GM19239 (cell line): ENCODE data around the gene SEPTIN3.
A peak's percentile ranks its signal among the peaks of the same experiment; 100 is the strongest.

Experiments used
- DNase-seq: peaks from one replicate; pipeline ENCODE4 v3.0.0; 2011; ENCODE audit warnings: low spot score; ENCODE audit not compliant: insufficient read length
- FAIRE-seq: peaks from 2 replicates; lab custom pipeline; 2011; peaks lifted over from hg19 to GRCh38; lab: Jason Lieb, UNC

The SEPTIN3 gene

DNA sequence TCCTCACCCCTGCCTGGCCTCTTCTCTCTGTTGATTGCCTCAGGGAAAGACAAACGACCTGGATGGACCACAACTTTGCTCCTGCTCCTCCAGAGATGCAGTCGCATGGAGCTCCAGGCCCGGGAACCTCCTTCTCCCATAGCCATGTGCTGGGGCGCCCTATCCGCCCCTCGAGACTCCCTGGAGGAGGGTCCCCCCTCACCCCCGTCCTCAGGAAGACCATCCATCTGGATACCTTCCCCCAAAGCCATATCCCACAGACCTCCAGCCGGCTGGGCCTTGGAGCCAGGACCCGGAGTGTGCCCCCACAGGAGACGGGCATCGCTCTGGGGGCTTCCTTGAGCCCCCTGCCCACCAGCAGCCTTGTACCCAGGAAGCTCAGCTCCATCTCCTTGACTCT is 2.2 kb downstream of the SEPTIN3 start:
- DNase-seq (no peak), FAIRE-seq (no peak)

DNA sequence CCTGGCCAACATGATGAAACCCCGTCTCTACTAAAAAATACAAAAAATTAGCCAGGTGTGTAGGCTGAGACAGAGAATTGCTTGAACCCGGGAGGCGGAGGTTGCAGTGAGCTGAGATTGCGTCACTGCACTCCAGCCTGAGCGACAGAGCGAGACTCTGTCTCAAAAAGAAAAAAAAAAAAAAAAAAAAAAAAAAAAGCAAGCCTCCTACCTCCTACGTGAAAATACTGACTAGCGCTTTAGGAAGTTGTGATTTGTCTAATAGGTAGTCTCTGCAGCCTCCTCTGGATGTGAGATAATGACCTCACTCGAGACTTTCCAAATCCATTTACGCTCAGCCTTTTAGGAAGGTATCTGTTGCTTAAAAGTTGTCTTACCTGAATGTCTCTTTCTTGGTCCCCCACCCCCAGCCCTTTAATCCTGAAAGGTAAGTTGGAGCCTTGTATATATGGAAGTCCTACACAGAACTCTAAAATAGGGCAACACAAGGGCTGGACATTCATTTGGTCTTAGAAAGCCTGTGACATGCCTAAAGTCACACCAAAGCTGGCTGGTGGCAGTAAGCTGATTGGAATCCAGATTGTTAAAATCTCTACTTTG is 5.5 kb downstream of the SEPTIN3 start:
- DNase-seq (no peak), FAIRE-seq (no peak)

DNA sequence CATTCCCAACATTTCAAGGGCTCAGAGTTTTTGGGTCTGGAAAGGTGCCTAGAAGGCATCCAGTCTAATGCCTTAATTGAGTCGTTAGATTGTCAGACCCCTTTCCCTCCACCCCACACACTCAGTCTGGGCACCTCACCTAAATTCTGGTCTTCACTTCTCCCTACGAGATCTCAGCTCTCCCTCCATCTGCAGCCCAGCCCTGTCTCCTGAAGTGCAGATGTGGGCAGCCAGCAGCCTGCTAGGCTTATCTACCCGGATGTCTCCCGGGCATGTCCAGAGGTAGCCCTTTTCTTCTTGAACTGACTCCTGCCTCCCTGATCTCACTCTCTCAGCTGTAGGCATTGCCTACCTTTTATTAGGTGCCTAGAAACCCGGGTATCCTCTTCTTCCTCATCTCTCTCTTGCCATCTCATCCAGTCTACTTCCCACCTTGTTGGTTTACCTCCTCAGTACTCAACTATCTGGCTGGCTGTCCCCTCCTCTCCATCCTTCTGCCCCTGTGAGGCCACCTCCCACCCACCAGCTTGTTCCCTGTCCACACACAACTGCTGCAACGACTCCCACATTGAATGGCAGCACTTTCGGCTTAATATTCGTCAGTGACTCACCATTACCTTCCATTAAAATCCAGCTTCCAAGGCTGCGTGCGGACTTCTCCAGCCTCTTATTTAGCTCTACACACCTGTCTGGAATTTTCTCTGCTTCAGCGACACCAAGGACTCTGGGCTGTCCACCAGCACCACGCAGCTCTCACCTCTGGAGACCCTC is 6.2 kb downstream of the SEPTIN3 start:
- FAIRE-seq: no peak
- no peak for DNase-seq

DNA sequence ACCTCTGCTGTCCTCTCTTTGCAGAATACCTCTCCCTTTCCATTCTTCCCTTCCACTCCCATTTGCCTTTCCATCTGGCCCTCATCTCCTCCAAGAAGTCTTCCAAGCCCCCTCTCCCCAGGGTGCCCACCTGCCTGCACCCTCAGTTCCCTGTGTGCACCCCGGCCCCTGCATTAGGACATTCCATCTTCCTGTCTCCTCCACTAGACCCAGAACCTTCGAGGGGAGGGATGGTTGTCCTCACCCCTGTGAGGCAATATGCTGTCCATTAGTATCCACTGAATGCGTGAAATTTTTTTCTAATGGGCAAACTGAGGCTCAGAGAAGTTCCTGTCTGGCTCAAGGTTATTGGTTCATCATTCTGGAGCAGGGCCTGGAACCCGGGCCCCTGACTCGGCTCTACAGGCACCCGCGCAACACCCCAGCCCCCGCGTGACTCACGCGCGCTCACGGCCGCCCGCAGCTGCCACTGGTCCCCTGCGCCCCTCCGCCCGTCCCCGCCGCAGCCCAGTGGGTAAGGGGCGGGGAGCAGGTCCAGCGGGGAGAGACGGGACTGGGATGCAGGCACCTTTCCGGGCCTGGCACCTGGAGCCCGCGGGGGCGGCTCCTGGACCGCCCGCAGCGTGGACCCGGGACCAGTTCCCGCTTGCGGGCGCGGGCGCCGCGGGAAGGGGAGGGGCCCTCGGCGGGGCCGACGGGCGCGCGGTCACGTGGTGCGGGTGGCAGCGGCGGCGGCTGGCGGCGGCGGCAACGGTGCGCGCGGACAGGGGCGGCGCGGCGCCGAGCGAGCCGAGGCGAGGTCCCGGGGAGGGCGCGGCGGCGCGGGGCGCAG is 7.0 kb downstream of the SEPTIN3 start:
- FAIRE-seq: no peak
- peak; percentile 52 for DNase-seq

DNA sequence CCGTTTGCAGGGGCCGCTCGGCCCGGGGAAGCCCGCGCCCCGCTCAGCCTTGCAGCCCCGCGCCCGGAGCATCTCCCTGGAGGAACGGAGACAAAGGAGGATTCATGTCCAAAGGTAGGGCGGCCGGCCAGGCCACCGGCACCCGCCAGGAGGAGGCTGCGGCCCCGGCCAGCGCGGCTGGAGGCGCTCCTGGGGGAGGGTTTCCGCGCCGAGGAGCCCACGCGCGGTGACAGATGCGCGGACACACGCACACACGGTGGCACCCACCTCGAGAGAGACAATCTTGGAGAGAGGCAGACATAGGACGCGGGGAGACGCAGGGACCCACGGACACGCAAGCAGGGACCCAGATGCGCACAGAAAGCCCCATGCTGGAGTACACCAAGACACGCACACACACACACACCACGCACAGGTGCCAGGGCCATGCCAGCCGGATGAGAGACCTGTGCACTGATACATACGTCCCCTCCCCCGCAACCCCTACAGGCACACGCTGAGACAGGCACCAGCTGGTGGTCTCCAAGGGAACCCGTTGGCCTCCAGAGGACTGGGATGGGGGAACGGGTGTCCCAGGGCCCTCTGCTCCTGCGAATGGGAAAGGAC is 7.8 kb downstream of the SEPTIN3 start:
- DNase-seq: no peak

DNA sequence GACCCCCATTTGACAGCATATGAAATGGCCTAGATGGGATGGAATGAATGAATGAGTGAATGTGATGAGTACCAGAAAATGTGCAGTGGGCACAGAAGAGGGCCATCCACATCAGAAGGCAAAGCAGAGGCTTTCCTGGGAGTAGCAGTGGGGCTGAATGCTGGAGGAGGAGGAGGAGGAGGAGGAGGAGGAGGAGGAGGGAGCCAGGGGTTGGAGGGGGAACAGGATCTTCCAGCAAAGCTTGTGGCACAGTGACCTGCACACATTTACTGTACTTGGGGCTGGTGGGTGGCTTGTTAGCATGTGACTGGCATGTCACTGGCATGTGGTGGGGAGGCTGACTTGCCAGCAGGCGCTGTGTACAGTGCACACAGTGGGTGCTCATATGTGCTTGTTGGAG is 9.5 kb downstream of the SEPTIN3 start:
- DNase-seq (no peak), FAIRE-seq (no peak)

More for the DNA sequence above, 7.8 kb downstream of the SEPTIN3 start:
- no peak for FAIRE-seq

DNA sequence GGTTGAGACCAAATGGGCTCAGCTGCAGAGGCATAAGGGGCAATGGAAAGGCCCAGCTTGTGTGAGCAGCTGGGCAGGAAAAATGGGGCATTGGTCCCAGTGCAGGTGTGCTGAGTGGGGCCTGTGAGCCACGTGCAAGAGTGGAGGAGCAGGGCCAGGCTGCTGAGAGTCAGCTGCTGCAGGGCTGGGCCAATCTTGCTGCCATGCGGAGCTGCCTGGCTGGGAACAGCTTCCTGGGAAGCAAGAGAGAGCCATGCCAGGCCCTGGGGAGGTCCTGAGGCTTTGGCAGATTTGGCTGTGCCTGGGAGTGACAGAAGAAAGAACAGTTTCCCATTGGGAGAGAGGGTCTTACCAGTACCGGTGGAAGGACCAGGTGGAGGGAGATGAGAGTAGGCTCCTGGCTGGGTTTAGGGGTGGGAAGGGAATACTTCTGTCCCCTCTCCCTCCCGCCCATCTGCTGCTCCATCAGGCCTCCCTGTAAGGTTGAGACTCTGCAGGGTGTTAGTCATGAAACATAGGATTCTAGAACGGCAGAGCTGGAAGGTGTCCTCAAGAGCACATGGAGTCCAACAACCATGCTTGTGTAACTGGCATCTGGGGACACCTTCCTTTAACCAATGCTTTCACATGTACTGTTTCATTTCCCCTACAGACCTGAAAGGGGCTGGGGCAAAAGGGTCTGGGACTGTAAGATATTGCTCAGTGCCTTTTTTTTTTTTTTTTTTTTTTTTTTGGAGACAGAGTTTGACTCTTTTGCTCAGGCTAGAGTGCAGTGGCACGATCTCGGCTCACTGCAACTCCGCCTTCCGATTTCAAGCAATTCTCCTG is 10.4 kb downstream of the SEPTIN3 start:
- DNase-seq (no peak), FAIRE-seq (no peak)

DNA sequence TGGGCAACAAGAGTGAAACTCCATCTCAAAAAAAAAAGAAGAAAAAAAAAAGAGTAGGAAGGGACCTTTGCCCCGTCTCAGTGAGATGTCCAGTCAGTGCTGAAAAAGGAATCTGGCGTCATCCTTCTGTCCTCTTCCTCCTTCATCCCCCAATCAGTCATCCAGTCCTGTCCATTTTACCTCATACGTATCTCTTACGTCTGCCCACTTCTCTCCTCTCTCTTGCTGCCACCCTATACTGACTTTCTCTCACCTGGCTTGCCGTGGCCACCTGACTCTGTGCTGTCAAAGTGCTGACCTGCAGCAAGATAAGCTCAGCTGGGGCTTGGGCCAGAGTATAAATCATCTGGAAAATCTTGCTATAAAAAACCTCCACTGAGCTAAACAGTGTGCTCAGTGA is 13.6 kb downstream of the SEPTIN3 start:
- FAIRE-seq (no peak), DNase-seq (no peak)

DNA sequence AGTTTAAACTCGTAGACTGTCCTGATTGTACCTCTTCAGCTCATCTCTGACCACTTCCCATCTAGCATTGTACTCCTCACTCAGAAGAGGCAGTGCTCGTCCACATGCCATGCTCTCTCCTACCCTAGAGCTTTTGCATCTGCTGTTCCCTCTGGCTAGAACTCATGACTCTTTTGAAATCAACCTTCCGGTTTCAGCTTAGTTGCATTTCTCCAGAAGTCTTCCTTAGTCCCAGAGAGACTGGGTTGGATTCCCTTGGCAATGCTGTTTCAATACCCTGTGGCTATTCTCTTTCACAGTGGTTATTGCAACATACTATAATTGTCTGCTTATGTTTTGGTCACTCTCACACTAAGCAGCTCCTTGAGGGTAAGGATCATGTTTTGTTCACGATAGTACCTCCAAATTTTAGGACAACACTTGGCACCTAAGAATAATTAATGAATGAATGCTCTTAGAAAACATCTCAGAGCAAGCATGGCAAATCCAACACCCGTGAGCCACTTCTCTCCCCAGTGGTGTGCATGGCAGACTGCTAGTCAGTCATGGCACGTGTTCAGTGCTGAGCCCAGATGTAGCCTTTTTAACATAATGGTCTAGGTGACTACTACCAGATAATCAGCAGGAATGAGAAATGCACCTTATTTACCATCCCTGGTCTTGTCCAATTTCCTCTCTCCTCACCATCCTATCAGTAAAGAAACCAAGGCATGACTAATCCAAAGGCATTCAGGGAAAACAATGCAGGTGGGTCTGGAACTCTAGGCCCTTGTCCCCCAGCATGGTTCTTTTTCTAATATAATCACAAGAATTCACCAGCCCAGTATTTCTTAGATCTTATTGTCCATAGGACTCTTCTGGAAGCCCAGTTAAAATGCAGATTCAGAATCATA is 14.5 kb downstream of the SEPTIN3 start:
- no peak for FAIRE-seq
- no peak for DNase-seq

DNA sequence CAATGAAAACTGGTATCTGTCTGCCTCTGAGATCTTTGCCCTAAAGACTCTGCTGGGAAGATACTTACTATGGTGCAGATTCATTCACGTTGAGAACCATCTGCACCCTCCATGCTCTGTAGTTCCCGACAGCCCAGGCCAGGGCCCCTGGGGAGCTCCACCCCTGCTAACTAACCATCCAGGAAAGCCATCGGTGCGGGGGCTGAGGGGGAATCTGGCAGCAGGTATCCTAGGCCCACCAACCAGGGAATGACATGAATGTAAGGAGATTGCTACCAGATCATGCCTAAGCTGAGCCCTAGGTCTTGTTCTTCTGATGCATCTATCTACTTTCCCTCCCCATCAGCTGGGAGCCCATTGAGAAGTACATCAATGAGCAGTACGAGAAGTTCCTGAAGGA is 18.0 kb downstream of the SEPTIN3 start:
- DNase-seq (no peak), FAIRE-seq (no peak)

DNA sequence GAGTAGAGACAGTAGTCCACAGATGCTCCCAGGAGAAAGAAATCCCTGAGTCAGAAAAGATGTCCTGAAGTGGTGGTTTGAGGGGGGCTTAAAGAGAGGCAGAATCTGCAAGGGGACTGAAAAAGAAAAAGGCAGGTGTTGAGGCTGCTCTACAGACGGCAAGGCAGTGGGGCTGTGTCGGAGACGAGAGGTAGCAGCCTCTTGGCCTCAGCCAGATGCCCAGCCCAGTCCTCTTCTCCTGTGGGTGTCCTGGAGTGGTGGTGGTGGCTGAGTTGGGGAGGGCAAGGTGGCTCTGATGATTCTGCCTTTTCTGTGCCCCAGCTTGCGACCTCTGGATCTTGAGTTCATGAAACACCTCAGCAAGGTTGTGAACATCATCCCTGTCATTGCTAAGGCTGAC is 20.0 kb downstream of the SEPTIN3 start:
- DNase-seq (no peak), FAIRE-seq (no peak)

DNA sequence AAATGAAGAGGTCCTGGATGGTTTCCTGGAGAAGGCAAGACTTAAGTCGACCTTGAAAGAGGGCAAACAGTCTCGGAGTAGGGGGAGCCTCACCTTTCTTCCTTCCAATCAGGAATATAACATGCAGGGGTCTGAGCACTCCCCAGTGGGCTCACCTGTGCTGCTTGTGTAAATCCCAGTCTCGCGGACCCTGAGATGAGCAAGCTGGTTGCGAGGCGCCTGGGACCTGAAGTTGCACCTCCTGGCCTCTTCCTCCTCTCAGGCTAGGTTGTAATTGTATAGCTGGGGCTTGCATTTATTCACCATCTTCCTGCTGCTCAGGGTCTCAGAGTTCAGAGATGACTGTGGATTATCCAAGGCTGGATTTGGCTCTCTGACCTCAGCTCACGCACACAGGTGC is 21.9 kb downstream of the SEPTIN3 start:
- FAIRE-seq (no peak), DNase-seq (no peak)

DNA sequence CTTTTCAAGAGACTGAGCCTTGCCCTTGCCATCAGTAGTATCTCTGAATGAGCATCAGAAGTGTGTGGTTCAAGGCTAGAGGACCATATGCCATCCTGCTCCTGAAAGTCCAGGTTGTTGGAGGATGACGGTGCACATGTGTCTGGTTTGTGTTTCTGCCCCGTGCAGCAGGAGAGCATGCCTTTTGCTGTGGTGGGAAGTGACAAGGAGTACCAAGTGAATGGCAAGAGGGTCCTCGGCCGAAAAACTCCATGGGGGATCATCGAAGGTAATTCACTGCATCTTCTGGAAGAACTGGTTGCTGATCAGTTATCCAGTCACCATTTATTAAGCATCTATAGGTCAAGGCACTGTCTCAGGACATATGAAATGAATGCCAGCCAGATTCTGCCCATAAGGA is 23.3 kb downstream of the SEPTIN3 start:
- DNase-seq (no peak), FAIRE-seq (no peak)

DNA sequence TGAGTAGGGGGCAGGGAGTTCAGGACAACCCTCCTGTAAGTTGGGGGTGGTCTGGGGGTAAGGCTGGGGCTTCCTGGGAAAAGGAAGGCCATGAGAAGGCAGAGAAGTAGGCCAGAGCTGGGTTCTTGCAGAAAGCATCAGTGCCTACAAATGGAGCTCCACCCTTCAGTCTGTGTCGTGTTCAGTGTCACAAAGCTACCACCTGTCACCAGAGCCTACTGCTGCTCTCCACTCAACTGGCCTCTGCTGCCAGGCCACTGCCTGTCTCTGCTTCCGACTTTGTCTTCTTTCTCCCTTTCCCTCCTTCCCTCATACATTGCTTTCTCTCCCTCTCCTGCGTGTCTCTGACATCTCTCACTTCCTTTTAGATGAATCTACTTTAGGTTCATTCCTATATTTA is 26.0 kb downstream of the SEPTIN3 start:
- no peak for DNase-seq
- peak; percentile 37 for FAIRE-seq

DNA sequence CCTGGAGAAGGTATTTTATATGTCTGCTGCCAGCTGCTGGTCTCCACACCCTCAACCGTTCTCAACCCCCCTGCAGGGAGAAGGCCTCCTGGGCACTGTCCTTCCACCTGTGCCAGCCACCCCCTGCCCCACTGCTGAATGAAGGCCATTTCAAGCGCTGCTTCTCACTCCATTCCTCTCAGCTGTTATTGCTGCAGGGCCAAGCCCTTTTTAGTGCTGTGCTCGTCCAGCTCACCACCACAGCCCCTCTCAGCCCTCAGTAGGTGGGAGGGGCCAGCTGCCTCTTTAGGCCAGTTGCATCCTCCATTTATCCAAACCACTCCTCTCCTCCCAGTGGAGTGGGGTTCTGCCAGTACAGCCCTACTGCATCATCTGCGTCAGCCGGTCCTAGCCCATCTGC is 27.6 kb downstream of the SEPTIN3 start:
- FAIRE-seq: no peak
- DNase-seq: no peak

DNA sequence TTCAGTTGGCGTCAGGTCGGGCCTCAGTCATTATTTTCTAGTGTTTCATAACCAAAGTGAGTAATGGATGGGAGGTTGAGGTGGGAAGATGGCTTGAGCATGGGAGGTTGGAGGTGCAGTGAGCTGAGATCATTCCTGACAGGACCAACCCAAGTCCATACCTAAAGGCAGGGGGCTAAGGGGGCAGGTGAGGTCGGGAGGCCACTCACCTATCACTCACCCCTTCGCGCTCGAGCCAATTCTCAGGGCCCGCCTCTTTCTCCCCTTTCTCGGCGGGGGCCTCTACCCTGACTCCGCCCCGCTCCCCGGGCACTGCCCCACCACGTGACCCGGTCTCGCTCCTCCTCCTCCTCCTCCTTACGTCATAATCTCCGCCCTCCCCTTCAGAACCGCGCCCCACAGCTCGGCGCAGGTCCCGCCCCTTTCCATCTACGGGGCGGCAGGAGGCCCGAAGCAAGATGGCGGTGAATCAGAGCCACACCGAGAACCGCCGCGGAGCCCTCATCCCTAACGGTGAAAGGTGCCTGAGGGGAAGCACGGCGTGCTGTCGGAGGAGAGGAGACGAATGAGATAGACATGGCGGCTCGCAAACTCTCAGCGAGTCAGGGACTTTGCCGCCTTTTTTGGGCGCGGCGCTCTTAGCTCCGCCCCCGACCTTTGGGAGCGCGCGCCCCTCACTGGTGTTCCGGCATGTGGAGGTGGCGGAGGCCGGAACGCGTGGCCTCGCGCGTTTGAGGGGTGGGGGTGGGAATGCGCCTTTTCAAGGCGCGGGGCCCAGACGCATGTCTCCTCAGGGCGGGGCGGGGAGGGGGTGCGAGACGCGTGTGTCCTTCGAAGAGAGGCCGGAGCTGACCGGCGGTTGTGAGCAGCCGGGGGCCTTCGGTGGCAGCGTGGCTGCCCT is 29.4 kb downstream of the SEPTIN3 start, which contains the start of gene WBP2NL:
WBP2NL (plus strand) TSS at position 428 of the 901 bp plus-strand sequence; CDS start at position 459, 31 bp downstream.
- FAIRE-seq: peak; percentile 91
- peak; percentile 73 for DNase-seq

DNA sequence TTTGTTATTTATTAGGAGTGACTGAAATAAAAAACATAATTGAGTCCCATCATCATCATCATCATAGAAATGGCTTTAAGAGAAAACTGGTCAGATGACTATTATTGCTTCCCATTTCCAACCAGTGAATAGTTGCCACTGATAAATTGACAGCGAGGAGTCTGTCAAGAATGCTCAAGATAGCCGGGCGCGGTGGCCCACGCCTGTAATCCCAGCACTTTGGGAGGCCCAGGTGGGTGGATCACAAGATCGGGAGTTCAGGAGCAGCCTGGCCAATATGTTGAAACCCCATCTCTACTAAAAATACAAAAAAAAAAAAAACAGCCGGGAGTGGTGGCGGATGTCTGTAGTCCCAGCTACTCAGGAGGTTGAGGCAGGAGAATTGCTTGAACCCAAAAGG is 31.2 kb downstream of the SEPTIN3 start:
- no peak for FAIRE-seq
- no peak for DNase-seq

DNA sequence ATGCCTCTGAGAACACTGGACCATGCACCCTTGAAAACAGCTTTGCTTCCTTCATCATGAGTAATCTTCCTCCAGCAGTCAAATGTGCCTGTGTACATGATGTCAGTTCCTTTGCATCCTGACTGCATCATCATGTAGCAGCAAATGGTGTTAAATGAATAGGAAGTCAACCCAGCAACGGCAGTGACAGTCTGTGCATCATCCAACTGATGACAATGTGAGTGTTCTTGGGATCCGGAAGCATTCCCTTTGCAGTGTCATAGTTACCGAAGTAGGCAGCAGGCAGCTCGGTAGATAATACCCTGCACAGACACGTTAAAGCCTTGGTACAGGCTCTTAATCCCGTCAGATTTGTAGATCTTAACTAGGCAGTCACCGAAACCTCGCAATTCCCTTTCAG is 31.9 kb downstream of the SEPTIN3 start:
- no peak for FAIRE-seq
- DNase-seq: no peak
